Kasumi-1 (cell line): ENCODE results near the gene FAM117A.

Source experiments
- DNase-seq, 2 experiments: peaks; one replicate each; lab custom pipeline; 2025; lab: John Stamatoyannopoulos, UW

FAM117A gene, protein sequence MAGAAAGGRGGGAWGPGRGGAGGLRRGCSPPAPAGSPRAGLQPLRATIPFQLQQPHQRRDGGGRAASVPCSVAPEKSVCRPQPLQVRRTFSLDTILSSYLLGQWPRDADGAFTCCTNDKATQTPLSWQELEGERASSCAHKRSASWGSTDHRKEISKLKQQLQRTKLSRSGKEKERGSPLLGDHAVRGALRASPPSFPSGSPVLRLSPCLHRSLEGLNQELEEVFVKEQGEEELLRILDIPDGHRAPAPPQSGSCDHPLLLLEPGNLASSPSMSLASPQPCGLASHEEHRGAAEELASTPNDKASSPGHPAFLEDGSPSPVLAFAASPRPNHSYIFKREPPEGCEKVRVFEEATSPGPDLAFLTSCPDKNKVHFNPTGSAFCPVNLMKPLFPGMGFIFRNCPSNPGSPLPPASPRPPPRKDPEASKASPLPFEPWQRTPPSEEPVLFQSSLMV

DNA sequence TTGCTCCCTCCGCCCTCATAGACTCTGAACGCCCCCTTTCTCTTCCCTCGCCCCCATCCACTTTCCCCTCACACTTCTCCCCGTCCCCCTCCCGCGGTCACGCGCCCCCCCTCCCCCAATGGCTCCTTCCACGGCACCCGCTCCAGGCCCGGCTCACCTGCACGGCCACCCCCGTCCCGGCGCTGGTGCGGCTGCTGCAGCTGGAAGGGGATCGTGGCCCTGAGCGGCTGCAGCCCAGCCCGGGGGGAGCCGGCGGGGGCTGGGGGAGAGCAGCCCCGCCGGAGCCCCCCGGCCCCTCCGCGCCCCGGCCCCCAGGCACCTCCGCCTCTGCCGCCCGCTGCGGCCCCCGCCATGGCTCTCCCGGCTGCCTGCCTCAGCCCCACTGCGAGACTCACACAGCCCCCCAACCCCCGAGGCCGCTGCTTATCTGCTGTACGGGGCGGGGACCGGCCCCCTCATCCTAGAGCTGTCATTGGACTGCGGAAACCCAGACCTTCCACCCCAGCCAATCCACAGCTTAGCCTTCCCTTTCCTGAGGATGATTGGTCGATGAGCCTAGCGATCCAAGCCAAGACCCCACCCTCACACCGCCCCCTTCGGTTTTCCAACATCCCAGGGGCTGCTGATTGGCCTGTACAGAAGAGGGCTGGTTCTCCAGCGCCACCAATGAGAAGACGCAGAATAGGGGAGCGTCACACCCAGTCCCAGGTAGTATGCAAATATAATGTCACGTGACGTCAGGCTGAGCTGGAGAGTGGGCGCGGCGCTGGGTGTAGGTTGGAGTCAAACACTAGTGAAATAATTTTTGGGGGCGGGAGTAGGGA lies at the start of gene FAM117A:
Gene FAM117A (minus strand): TSS at position 397 of the 824 bp plus-strand sequence. CDS start 44 bp downstream, at position 353.
- DNase-seq, result peak; percentile 100

DNA sequence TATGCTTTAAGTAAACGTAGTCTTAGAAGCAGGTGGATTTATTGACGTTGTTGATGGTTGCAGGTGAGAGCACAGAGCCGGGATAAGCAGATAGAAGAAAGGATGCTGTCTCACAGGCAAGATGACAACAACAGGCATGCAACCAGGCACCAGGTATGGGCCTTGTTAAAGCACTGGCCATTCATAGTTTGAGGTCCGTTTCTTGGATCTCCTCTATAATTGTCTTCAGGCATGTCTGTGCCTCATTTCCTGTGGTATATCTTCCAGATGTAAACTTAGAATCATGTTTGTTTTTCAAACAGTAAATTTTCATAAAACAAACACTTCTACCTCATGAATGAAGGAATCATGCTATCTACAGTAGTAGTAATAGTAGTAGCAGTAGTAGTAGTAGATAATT lies 45.1 kb upstream of the FAM117A start:
- no peak for DNase-seq

DNA sequence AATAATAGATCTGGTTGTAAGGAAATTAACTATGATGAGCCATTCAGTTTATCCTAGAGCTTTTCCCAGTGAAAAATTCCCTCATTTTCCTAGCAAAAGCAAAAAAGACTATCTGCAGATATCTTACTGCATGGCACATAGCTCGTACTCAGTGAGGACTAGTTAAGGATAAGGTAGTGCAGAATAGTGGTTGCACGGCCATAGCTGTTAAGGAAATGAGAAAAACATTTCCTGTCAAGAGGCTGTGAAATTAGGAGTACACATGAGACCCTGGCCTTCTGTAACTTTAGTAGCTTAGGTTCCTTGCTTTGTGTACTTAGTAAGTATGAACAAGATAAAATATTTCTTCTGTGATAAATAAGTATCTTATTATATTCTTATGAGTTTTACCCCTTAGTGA lies 34.8 kb upstream of the FAM117A start:
- no peak for DNase-seq

DNA sequence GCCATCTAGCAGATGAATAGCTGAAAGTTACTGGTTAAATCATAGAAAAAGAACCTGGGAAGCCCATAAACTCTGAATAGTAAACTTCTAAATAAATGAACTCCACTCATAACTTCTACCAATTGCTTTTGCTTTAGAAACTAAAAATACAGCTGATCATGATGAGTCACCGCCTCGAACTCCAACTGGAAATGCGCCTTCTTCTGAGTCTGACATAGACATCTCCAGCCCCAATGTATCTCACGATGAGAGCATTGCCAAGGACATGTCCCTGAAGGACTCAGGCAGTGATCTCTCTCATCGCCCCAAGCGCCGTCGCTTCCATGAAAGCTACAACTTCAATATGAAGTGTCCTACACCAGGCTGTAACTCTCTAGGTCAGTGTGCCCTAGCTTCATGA lies 34.3 kb upstream of the FAM117A start:
- no peak for DNase-seq

DNA sequence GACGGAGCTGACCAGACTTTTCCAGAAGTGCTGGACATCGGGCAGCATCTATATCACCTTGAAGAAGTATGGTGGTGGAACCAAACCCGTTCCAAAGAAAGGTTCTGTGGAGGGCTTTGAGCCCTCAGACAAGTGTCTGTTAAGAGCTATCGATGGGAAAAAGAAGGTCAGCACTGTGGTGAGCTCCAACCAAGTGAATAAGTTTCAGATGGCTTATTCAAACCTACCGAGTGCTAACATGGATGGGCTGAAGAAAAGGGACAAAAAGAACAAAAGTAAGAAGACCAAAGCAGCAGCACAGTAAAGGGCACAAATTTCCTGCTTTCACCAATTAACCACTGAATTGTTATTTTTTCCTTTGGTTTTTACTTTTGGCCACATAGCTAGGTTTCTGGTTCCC lies 31.4 kb upstream of the FAM117A start:
- no peak for DNase-seq

DNA sequence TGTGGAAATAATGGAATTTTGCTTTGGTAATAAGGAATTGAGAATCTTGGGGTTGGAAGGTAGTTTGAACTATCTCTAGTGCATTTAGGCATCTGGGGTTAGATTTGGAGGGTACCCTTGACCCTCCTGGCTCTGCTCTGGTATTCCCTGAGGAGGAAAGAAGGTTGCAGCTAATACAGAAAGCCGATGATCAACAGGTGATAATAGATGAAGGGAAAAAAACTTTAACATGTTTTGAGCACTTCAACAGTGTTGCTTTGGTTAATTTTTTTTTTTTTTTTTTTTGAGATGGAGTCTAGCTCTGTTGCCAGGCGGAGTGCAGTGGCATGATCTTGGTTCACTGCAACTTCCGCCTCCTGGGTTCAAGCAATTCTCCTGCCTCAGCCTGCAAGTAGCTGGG lies 29.4 kb upstream of the FAM117A start:
- no peak for DNase-seq

DNA sequence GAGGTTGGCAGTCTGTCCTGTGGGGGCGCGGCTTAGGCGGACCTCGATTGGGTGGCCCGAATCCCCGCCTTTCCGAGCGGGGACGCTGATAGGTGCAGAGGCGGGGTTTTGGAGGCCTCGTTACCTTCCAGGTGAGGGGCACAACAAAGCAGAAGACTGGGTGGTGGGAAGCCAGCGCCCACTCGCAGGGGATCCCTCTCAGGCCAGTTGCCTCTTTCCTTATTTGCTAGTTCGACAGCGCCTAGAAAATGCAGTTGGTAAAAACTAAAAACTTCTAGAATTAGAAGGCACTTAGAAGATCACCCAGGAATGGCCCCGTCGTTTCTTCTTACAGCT lies 25.3 kb upstream of the FAM117A start:
- no peak for DNase-seq

DNA sequence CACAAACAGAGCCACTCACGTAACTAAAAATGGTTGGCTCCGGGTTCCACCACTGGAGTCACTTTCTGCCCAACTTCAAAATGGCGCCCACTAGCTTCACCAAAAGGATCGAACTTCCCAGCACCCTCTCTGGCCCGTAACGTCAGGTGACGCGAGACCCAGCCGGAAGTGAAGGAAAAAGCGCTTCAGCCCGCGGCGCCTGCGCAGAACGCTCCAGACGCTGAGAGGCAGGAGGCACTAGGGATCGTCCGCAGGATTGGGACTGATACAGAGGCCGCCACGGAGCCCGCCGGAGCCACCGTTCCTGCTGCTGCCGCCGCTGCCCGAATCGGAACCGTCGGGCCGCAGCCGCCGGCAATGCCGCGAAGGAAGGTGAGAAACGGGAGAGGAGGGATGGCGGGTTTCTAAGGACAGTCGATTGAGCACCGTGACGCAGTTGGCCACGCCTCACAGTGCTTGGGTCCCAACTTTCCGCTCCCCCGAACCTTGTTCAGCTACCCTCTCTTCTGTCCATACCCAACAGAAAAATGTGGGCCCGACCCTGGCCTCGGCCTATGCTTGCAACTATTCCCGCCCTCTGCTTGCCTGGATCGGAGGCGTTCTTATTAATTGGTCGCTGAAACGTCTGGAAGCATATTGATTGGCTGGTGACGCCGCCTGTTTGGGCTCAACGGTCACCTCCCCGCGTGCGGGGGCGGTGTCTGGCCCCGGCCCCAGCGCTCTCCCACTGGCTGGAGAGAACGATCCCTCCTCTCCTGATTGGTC lies 24.7 kb upstream of the FAM117A start, which contains the start of gene KAT7:
Gene KAT7 (plus strand): TSS at position 204 of the 765 bp plus-strand sequence. CDS start 154 bp downstream, at position 358.
- peak; percentile 100 for DNase-seq

DNA sequence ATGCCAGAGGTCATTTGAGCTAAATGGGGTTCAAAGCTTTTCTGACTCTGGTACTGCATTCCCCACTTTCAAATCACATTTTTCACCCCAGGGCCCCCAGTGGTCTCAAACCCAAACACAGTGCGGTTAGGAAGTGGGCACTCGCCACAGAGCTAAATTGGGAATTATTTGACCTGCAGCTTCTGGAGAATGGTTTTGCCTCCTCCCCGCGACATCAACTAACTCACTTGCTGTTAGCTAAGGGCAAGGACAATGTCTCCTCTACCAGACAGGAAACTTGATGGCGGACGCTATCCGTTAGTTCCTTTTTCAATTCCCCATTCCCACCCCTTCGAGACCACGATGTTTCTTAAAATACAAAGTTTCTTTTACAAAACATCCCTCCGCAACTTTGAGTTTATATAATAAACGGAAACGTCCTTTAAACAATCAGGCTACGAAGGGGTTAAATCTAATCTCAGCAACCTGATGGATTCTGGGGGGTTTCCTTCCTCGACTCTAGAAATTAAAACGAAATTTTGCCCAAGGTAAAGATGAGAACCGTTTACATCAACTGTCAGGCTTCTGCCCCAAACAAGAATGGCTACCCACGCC lies 24.1 kb upstream of the FAM117A start:
- peak; percentile 56 to 69 for DNase-seq

DNA sequence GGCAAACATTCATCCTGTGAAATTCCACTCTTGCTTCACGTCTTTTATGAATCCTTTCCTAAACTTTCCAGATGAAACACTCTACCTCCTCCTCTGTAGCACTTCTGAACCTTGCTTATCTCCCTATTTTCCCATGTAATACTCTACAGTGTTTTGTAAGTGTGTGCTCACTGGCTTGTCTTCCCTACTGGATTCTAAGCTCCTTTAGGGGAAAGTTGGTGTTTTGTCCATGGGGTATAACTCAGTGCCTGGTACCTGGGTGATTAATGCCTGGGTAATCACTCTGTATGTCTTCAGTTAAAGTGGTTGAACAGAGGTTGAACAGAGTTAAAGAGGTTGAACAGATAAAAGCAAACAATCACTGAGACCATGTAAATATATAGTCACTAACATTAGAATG lies 20.7 kb upstream of the FAM117A start:
- no peak for DNase-seq

DNA sequence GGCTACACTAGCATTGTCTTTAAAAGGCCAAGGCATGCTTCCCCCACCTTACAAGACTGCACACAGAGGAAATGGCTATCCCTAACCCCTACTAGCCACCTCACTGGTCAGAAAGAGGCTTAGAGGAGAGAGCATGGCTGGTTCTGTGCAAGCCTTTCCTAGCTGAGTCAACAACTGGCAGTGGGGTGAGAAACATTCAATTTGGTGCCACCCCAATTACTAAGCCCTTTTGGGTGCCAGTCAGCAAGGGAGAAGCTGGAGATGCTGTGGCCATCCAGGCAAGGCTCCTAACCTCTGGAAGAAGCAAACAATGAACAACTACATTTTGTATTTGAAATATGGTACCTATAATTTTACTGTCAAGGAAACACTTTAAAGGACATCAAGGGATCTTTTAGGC lies 19.9 kb upstream of the FAM117A start:
- DNase-seq, result no peak

DNA sequence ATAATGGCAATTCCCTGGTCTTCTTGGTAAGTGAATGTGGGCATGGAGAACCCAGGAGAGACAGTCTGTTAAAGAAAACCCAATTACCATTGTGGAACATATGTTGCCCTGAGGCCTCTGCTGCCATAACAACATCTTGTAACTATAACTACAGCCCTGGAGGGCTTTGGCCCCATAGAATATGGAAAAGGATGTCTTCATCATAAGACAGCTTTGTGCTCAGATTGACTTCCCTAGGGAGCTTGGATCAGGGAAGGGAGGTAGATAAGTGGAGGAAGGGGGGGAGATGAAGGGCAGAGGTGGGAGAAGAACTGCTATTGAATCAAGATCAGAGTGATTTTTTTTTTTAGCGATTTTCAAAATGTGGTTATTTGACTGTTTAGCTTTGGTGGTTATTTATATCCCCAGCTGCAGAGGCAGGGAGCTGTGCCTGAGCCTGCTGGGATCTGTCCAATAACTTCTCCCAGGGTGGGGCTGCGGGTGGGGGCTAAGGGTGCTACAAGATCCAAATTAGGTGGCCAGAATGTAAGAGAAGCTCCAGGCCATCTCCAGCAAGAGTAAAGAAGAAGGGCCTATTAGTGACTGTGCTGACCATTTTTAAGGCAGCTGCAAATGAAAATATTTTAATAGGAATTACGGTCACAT lies 19.3 kb upstream of the FAM117A start:
- no peak for DNase-seq

DNA sequence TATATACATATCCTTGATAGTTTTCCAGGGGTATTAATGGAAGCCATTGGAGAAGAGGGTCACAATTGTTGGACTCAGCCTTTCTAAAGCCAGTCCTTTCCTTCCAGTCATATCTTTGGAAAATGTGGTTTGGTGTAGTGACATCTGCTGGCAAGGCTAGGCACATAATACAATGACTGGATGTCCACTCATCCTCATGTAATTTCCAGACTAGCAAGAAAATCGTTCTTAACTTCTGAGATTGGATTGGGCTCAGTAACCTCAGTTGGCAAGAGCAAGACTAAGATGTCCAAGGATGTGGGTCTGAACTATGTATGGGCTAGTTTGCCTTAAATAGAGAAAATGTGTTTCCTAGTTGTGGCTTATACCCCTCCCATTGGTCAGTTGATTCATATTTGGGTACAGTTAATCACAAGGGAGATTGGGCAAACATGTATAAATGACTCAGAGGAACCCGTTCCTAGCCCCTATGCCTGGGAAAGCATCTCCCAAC lies 15.9 kb upstream of the FAM117A start:
- peak; percentile 81 to 83 for DNase-seq

DNA sequence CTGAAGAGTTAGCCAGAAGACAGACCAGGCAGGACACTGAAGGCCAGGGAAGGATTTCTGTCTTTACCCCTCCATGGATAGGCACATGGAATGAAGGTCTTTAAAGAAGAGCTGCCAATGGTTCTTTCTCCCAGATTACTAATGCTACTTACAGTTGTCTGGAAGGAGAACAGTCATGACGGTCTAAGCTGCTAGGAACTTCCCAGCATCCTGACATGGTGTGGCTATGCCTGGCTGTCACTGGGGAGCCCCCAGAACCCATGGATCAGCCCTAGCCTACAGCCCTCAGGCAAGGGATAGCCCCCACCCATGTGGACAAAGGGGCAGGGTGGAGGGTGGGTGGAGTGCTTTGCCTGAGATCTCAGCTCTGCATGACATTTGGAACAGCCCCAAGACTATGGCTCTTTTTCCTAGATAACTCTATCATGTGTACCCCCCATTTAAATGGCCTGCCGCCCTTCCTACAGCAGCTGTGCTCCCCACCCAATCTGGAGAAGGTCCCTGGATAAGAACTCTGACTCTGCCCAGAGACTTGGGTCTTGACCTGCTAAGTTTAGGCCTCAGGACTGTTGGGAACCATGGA lies 15.3 kb upstream of the FAM117A start:
- DNase-seq, result no peak

DNA sequence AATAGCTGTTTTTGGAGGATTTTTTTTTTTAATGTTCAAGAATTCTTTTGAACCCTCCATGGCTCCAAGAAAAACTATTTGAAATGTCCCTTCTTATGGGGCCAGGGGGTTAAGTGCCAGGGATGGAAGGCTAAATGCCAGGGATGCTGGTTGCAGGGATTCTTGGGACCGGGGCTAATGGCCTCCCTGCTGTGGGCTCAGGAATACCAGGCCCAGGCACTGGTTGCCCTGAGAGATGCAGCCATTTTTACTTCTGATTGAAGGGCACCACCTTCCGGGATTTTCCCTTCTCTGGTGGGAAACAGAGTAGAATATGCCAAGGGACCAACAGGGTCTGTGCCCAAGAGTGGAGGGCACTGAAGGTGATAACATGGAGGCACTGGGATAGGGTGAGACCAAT lies 13.6 kb upstream of the FAM117A start:
- DNase-seq, result no peak

DNA sequence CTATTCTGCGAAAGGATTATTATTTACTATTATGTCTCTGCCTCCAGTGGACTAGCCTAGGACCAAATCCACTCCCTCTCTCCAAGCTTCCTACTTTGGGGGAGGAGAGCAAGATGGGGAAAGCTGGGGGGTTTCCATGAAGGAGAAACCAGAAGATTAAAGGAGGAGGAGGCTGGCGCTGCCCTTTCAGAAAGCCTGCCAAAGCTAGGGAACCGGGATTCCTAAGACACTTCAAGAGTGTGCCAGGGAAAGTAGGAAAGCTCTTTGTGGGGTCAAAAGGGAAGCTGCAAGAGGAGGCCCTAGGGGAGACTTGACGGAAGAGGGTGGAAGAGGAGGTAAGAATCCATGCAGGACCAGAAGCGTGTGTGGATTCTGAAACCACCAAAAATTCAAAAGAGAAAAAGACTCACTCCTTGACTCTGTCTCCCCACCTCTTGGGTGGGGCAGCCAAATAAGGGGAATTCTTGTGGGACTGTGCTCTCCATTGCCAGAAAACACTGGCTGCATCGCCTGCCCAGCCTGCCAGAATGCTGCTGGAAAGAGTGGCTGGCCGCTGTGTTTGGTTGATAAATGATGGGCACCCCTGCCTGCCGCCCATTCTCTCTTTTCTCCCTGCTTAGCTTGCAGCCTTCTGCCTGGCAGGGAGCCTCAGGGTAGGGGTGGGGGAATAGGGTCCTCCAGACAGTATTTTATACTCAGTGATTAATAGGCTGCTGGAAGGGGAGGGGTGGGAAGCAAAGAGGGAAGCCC lies 12.8 kb upstream of the FAM117A start:
- no peak for DNase-seq

DNA sequence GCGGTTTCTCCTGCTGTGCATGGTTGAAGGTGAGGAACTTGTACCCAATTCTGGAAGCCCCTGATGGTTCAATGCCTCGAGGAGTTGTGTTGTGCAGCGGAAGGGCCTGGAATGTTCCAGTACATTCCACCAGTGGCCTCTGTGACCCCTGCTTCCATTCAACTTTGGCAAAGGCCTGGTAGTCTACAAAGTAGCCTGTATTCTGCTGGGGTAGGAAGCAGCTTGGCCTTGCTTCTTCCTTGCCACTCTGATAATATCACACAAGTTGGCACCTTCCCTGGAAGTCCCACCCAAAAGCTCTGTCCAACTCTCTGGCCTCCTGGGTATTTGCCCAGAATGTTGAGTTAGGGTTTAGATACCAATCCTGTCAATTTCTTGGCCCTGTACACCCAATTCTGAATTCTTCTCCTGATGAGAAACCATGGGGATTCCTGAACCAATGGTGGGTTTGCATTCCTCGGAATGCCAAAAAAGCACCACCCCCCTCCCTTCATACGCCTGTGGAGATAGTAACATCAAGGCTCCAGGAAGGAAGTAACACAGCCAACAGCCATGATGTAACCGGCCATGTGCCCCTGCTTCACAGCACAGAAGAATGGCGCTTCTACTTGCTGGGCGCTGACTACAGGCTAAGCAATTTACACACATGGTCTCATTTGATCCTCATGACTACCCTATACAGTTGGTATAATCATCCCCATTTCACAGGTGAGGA lies 11.8 kb upstream of the FAM117A start:
- no peak for DNase-seq

DNA sequence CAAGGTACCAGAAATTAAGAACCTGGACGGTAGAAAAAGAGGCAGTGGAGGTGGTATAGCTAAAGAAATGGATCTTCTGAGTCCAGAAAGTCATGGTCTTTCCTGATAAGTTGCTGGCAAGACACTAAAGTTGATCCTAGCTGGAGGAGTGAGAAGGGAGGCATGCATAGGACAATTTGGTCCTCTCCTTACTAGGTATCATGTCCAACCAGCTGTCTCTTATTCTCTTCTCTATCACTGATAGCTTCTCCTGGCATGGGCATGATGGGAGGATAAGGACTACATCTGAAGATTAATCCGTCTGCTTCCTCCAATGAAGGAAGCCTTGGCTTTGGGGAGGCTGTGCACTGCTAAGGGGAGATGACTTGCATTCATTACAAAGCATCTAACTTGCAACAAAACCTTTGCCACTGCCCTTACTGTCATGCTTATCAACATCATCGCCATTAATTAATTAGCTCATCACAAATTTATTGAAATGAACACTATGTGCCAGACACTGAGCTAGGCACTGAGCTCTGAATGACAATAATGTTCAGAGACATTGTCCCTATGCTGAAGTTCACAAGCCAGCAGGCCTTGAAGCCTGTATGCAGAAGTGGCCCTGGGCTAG lies 3.1 kb upstream of the FAM117A start:
- DNase-seq, result no peak

DNA sequence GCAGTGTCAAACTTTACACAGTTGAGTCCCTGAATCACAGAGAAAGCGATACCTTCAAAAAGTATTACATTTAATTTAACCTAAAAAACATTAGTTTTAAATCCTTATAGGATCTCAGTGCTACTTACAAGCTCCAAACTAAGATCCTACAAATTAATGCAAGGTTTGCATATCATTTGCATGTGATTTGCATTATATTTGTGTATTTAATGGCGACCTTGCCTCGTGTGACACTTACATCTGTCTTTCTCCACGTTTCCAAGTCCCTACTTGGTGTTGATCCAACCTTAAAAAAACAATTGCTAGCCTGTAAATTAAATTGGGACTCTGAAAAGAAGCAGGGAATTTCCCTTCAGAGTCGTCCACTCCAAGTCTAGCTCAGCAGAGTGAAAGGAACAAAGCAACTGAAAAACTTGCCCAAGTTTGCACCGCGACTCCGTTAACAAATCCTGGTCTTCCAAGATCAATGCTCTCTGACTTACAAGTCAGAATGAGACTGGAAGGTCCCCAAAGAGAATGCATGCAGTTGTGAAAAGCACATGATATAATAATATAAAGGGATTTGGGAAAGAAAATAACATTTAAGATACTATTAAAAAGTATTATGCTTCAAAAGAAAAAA lies 739 bp upstream of the FAM117A start:
- no peak for DNase-seq
